Left ventricle myocardium superior (tissue), 1 donor: ENCODE results near the gene SEZ6L. TPM values are rescaled to one million over a fixed set of nuclear protein-coding genes. Genes with fewer than 3 reads are reported as not detected.
"Not testable (repeated sequence)": the region's sequence is repeated elsewhere in the genome, so short reads cannot be mapped to it uniquely, and the experiment has no call there.

Experiments used
- ATAC-seq: fragments of 200-7000 bp; cut with Tn5 transposase; one replicate; pipeline ENCODE4 v1.9.1; 2020; ENCODE audit warnings: mild to moderate bottlenecking, moderate library complexity
- DNase-seq: peaks from one replicate; pipeline ENCODE4 v3.0.0-alpha.2; 2020
- intact Hi-C: fragments of 100-400 bp; cut with micrococcal nuclease; formaldehyde crosslinking; loops from one replicate; pipeline ENCODE4 v1.11.0; 2022
- total RNA-seq: library from RNA; stranded (reverse); fragmentation: NEBNext Ultra II Directional; extraction: Animal tissue kit (Norgen Biotek cat#: 25700); gene quantifications from one replicate; pipeline ENCODE4 v1.2.1, GENCODE V29; 2021
- donor health status: DM: no; HTN: yes; CAD: no; lungs with severe emphysema.

SEZ6L gene
- total RNA-seq, 1 donor from 2014 or later: 0.37 TPM

DNA sequence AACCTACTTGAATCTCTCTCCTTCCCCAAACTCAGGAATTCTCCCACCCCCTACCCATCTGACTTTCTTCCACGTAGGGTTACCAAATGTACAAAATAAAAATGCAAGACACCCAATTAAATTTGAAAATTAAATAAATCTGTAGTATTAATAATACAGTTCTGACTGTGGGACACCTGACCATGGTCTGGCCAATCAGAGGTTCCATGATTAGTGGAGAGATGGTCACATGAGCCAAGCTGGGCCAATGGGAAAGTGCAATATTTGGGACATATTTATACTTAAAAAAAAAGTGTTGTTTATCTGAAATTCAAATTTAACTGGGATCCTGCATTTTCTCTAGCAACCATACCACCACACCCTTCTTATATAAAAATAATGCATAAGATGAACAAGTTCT lies 230.0 kb downstream of the SEZ6L start:
- DNase-seq (no peak), ATAC-seq (no peak)
- intact Hi-C loops: no loop called here

DNA sequence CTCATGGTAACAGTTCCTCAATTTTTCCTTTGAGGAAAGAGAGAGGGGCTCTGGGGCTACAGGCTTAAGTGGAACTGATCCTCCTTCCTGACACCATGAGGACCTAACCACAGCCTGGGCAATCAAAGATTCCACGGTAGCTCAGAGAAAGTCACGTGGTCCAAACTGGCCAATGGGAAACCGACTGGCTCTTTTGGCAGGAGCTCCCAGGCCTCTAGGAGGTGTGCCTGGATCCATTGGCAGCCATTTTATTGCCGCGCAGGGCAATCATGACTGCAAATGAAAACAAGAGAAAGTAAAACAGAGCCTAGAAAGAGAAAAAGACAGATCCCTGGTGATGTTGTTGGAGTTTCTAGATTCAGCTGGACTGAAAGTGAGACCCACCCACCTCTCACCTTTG lies 232.5 kb downstream of the SEZ6L start:
- intact Hi-C loops: no loop called here
- ATAC-seq (no peak), DNase-seq (no peak)

DNA sequence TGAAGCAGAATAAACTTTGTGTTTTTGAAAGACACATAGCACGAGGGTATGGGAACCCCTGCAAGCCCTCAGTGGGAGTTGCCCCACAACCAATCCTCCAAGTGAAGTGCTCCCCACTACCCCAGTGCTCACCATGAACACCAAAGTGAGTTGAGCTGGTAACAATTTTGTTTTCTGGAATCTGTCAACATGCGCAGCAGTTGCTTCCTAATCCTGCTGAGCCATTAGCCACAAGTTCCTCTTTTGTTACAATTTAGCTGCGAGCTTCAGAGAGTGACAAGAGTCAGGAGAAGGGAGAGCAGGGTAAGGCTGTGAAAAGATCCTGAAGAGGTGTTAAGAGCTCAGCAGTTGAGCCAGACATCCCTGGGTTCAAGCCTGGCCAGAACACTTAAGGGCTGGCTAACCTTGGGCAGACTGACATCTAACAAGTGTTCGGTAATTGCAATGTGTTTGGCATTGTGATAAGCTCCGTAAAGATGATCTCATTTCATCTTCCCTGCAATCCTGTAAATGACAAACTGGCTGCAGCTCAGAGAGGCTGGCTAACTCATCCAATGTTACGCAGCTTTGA lies 235.7 kb downstream of the SEZ6L start:
- intact Hi-C loops: no loop called here
- DNase-seq (no peak), ATAC-seq (peak; percentile 56)

DNA sequence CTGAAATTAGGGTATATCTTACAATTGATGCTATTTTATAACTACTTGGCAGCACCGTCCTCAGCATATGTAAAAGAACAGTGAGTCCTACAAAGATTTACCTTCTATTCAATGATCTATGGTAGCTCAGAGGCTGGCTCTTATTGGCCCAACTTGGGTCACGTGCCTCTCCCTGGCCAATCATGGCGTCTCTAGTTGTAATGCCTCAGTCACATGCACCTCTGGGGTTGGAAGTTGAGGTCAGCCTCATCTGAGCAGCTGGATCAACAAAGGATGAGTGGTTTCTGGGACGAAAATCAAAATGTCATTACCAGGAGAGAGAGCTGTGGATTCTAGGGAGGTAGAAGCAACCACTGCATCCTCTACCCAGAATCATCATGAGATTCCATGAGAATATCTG lies 236.9 kb downstream of the SEZ6L start:
- DNase-seq (no peak), ATAC-seq (no peak)
- intact Hi-C loops: no loop called here

DNA sequence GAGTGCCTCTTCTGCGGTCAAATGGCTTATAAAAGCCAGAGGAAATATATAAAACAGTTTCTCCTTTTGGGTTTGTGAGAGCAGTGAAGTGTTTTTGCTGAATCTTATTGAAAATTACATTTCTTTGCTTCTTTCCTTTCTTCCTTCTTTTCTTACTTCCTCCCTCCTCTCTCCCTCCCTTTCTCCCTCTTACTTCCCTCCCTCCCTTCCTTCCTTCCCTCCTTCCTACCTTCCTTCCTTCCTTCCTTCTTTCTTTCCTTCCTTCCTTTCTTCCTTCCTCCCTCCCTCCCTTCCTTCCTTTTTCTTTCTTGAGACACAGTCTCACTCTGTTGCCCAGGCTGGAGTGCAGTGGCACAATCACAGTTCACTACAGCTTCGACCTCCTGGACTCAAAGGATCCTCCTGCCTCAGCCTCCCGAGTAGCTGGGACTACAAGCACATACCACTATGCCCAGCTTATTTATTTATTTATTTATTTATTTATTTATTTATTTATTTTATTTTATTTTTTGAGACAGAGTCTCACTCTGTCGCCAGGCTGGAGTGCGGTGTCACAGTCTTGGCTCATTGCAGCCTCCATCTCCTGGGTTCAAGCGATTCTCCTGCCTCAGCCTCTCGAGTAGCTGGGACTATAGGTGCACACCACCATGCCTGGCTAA lies 239.4 kb downstream of the SEZ6L start:
- DNase-seq, intact Hi-C loops, ATAC-seq: not testable (repeated sequence)

DNA sequence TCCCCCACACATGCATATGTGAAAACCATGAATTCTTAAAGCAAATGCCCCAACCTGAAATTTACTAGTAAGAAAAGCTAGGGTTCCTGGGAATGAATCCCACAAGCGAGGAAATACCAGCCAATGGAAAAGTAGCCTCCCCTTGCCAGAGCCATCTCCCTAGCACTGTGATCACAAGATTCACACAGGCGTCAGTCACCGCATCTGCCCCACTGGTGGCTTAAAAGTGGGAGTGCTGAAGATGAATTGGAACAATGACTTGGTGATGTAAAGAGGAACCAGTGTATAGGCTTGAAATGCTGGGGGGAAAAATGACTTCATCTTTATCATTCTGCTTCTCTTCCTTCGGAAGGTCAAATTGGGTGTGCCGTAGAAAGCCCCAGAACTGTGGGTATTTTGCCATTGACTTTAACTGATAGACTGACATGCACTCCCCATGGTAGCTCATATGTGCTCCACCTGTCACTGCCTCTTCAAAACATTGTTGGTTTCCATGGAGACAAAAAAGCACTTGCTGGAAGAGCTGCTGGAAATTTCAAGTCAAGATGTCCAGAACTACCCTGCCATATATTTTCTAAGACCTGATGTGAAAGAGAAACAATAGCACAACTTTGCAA lies 240.6 kb downstream of the SEZ6L start:
- intact Hi-C loops: no loop called here
- ATAC-seq (no peak), DNase-seq (no peak)

DNA sequence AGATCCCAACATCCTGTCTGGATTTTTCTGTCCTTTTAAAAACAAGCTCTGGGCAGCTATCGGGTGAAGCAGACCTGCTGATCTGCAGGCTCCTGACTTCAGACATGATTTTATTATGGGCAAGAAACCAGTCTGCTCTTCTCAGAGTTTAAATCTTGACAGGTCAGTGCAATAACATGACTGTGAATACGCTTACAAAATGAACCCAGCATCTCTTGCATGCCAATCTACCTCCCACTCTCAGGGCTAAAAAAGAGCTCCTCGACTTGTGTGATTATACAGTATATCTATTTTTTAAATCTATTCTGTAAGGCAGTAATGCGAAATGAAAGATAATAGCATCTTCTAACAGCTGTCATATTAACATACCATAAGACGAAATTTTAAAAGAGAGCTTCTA lies 241.1 kb downstream of the SEZ6L start:
- no peak for ATAC-seq

DNA sequence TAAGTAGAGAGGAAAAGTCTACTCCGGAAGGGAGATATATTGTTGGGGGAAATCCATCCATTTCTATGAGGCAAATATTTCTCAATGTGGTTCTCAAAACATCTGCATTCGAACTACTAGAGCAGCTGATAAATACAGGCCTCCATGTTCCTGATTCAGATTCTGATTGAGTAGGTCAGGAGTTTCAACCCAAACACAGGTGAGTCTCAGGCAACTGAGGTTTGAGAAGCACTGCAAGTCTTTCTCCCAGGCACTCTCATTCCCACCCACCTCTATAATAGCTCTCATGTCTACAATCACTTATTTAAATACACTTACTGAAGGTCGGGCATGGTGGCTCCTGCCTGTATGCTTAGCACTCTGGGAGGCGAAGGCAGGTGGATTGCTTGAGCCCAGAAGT lies 245.1 kb downstream of the SEZ6L start:
- DNase-seq (no peak), ATAC-seq (no peak)
- intact Hi-C loops: no loop called here

More for the DNA sequence above, 241.1 kb downstream of the SEZ6L start:
- intact Hi-C loops: no loop called here
- DNase-seq: no peak

DNA sequence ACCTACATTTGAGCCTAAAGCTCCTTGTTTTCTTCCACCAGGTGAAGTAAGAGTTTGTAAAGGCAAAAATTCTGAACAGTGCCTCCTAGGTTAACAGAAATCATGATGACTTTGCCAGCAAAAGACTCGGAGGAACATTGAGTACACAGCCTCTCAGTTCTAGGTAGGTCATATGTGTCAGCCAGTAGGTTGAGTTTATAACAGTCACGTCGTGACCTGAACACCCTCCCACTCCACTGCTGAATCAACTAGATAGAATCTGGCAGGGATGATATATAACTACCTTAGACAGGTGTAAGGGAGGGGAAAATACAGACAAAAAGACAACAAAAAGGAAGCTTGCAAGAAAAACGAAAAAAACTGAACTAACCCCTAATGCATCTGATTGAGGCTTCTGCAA lies 247.0 kb downstream of the SEZ6L start:
- DNase-seq (no peak), ATAC-seq (no peak)
- intact Hi-C loops: no loop called here

DNA sequence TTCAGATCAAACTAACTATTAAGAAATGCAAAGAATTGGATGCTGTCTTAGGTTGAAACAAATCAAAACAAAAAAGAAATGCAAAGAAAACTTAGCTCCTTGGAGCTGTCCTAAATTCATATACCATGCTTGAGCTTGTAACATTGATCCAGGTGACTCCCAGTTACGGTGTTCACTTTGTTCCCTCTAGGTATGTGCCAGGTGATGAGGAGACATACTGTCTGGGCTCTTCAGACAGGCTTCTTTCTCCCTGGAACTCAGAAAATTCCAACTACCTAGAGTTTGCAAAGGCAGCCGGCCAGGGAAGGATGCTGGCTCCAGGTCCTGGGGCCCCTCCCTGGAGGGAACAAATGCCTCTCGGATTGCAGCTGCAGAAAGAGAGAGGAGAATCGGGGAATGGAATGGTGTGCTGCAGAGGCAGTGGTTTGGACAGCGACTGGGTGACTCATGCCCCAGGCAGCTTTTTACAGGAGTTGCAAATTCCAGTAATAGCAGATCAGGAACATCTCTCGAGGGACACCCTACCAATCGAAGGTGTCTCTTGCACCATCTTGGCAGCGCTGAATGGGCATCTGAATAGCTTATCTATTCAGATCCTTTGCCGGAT lies 247.5 kb downstream of the SEZ6L start:
- DNase-seq (no peak), ATAC-seq (no peak)
- intact Hi-C loops: no loop called here

DNA sequence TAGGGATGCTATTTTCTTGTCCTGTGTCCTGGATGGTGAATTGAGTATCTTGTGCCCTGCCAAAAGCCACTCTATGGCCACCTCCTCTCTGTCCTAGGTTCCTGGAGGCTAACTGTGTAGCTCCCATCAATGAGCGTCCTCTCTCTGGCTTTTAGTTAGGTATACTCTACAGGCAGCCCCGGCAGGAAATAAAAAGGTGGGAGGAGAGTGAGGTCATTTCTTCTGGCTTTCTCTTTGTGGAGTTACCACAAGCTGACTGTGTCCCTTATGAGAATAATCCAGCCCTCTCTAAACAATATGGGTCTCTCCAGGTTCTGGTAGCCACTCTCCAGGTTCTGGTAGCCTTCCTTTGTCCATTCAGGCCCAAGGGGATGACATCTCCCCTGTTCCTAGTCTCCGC lies 248.1 kb downstream of the SEZ6L start:
- no peak for ATAC-seq
- intact Hi-C loops: no loop called here
- no peak for DNase-seq

DNA sequence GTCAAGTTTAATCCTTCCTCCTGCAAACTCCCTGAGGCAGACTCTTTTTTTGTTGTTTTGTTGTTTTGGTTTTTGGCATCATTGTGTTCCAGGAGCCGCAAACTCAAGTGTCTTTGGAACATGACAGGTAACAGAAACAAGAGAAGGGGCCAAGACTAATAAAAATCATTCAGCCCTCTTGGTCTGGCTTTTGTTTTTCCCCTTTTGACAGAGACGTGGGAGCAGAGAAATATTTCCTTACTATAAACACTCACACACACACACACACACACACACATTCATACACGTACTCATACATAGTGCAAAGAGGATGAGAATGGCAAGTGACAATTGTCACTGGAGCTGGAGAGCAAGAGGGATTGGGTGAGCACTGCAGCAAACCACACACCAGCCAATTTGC lies 249.4 kb downstream of the SEZ6L start:
- intact Hi-C loops: no loop called here
- no peak for ATAC-seq

DNA sequence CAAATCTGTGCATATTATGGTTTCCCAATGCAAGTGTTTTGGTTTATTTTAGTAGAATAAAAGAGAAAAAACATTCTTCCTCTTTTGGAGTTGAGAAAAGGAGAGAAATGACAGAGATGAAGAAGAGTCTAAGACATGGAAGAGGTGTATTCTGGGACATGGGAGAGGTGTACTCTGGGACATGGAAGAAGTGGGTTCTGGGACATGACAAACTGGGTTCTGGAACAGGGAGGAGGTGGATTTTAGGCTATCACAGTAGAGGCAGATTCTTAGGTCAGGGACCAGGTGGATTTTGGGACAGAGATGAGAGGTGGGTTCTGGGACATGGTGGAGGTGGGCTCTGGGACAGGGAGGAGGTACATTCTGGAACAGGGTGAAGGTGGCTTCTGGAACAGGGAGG lies 257.7 kb downstream of the SEZ6L start:
- no peak for ATAC-seq
- intact Hi-C loops: no loop called here

More for the DNA sequence above, 249.4 kb downstream of the SEZ6L start:
- DNase-seq: no peak

DNA sequence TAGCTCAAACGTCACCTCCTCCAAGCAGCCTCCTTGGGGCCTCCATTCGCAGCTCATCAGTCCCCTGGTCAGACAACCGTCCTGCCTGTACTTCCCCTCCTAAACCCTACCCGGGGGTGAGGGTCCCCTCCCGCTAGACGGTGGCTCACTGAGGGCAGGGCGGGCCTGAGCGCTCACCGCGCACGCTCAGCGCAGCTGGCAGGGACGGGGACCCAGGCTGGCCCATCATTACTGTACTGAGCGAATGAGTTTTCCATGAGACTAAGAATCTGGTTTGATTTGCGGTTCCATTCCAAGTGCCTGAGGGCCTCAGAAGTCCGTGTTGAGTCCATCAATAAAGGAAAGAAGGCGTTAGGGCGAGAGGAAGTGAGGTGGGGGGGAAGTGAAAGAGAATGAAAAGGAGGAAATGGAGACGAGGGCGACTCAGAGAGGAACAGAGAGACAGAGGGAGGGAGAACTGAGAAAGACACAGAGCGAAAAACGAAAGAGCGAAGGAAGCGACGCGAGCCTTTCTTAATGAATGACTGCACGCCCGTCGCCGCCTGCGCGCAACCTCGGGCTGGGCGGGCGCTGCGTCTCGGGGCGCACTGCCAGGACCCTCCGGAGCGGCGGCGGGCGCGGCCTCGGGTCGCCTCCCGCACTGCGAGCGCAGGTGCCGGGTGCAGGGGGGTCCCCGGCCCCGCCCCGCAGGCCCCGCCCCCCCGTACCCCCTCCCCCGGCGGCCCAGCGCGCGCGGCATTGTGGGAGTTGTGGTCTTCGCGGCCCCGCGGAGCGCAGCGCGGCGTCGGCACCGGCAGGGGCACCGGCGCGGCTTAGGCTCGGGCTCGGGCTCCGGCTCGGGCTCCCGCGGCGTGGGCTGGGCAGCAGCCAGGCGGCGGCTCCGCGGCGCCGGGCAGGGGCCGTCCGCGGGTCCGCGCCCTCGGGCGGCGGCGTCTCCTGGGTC lies 259.5 kb downstream of the SEZ6L start, which contains the start of gene ASPHD2:
Gene ASPHD2, plus strand, starts transcription at position 746 of the 943 bp plus-strand sequence. CDS start 4,356 bp downstream, outside the sequence.
- DNase-seq: peak; percentile 77
- ATAC-seq: peak; percentile 89
- intact Hi-C loops: no loop called here

More for the DNA sequence above, 257.7 kb downstream of the SEZ6L start:
- no peak for DNase-seq

DNA sequence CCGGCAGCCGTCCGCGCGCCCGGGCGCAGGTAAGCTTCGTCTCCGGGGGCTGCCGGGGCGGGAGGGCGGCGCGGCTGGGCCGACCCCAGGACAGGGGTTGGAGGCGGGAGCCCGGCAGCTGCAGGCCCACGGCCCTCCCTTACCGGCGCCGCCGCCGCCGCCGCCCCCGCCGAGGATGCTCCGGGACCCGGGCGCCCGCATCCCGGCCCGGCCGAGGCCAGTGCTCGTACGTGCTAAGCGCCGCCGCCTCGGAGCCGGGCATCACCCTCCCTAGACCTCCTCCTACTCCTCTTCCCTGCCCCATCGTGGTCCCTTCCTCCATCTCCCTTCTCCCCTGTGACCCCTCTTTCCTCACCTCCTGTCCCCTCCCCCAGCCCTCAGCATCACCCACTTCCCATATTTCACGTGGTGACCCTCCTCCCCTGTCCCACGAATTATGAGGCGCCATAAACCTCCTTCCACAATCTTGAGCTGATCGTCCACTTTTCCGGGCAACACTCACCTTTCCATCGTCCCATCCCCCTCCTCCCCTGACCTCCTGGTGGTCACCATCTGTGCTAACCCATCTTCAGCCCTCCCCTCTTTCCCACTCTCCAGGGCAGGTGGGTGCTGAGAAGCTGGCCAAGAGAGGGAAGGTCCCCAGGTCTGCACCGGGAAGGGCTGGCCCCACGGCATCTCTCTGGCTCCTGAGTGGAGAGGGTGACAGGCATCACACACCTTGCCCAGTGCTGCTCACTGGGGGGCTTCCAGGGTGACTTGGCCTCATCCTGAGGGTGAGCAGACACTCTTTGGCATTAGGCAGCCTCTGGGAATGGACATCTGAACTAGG lies 260.4 kb downstream of the SEZ6L start:
- intact Hi-C loops: no loop called here
- ATAC-seq (no peak), DNase-seq (no peak)

DNA sequence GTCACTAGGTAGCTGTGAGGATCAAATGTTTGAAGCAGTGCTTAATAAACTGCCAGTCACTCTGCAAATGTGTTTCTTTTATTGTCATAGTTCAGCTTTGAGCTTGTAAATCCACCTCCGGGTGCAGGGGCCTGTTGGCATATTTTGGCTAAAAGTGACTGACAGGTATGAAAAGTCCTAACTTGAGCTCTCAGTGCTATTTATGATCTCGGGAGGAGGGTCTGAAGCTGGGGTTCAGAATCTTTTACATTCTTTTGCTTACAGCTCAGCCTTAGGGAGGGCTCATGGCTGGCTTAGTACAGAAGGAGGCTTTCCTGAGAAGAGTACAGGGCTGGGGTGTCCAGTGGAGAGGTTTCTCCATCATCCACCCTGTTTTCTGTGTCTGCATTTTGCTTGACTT lies 261.3 kb downstream of the SEZ6L start:
- ATAC-seq (no peak), DNase-seq (no peak)
- intact Hi-C loops: no loop called here

DNA sequence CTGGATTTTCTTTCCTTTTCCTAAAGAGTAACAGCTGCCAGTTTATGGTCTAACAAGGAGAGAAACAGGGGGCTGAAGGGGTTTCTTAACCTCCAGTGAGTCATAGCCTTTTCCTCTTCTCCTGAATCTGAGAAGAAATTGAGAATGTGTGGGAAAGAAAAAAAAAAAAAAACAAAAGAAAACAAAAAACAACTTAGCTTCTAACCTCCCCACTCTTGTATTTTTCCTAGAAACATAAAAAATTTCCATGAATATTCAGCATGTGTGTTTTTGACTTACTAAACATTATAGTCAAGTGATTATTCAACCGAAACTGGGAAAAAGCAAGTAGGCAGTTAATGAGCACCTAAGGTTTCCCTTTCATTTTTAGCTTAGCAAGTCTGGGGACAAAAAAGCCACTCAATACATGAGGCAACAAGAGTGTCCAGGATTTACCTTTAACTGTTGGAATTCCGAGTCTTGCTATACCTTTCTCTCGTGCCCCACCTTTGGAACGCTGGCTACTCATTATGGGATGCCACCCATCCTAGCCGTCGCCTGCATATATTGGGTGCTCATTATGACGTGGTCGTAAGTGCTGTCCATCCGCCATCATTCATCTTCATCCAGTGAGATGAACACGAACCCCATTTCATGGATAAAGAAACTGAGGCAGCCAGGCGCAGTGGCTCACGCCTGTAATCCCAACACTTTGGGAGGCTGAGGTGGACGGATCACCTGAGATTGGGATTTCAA lies 262.2 kb downstream of the SEZ6L start:
- intact Hi-C loops: no loop called here
- DNase-seq: no peak
- no peak for ATAC-seq
